H1 (cell line): ENCODE data around the gene RERE. TPM values are rescaled to one million over a fixed set of nuclear protein-coding genes. Genes with fewer than 3 reads are reported as not detected.

Experiments
- ASH2L ChIP-seq: fragments of 200-600, 300-600 bp; sonication (generic); IDR thresholded peaks from one replicate; pipeline ENCODE4 v1.7.1; 2017; ENCODE audit warnings: low read length
- CHD7 ChIP-seq: fragments of 300-600 bp; sonication (generic); IDR thresholded peaks from 2 replicates; pipeline ENCODE4 v1.7.1; 2012; ENCODE audit warnings: low read length, moderate library complexity, mild to moderate bottlenecking, inconsistent platforms; ENCODE audit not compliant: insufficient replicate concordance
- FOSL1 ChIP-seq: IDR thresholded peaks from 2 replicates; pipeline ENCODE4 v1.6.1; 2011; ENCODE audit warnings: mild to moderate bottlenecking, low read depth, low read length, moderate library complexity; ENCODE audit not compliant: insufficient read depth
- SIRT6 ChIP-seq: IDR thresholded peaks from one replicate; pipeline ENCODE4 v1.7.1; 2012; ENCODE audit warnings: low read length, inconsistent platforms
- SUZ12 ChIP-seq: fragments of 200-600 bp; sonication (generic); IDR thresholded peaks from 2 replicates; pipeline ENCODE4 v1.6.1; 2012; ENCODE audit warnings: mild to moderate bottlenecking, inconsistent platforms, low read length, moderate library complexity, mixed read lengths
- polyA plus RNA-seq, 7 experiments: library from polyadenylated mRNA; depleted of rRNA in 3 of 7; stranded (reverse) in 5 of 7; unstranded in 2 of 7; fragments of >200 nt in 5 of 7; fragments of 200-250 nt in 2 of 7; gene quantifications; 1 replicate in 5 of 7; 2 replicates in 1 of 7; 4 replicates in 1 of 7; pipeline versions ENCODE4 v1.2.1 to v1.2.3, GENCODE V29; 2011 to 2013; ENCODE audit warnings: missing spikeins in 2 of 7, mixed read lengths in 2 of 7
- total RNA-seq: library from RNA; stranded (reverse); fragmentation: NEBNext Ultra II Directional; extraction: Animal tissue kit (Norgen Biotek cat#: 25700); gene quantifications from 2 replicates; pipeline ENCODE4 v1.2.1, GENCODE V29; 2021

RERE gene
- total and polyA plus RNA-seq, 2 of the 8 experiments (the other 6 are each of a cell fraction or from before 2014, with no cell fraction given): 15.3 to 142 TPM

GRCh38 chr1:8390707-8391106 lies 426.7 kb downstream of the RERE start (continued):
- TF ChIP-seq FOSL1 (no peak), SIRT6 (no peak), SUZ12 (no peak), ASH2L (no peak), CHD7 (no peak)
